Esophagus muscularis mucosa (tissue), 4 donors: Measurements from ENCODE around the gene SERPINA12.

Experiments used
- EP300 ChIP-seq: sonication (generic); formaldehyde crosslinking; IDR thresholded peaks from one replicate; pipeline ENCODE4 v1.6.1; 2017; ENCODE audit warnings: antibody characterized with exemption
- POLR2A ChIP-seq: fragments of 450-650 bp; IDR thresholded peaks from one replicate; pipeline ENCODE4 v1.6.1; 2017; ENCODE audit warnings: antibody characterized with exemption, moderate library complexity, mild to moderate bottlenecking, low read depth
- POLR2AphosphoS5 ChIP-seq, 2 donors: sonication (generic); formaldehyde crosslinking; IDR thresholded peaks; one replicate each; pipeline ENCODE4 v1.6.1; 2017; ENCODE audit warnings: antibody characterized with exemption in 2 of 2
- TF ChIP-seq, protein P1 (sequence below), 3 experiments: fragments of 200-600 bp in 2 of 3; fragments of 450-650 bp in 1 of 3; sonication (generic) in 2 of 3; IDR thresholded peaks; one replicate each; pipeline ENCODE4 v1.5.1; 2017 to 2019; ENCODE audit warnings: antibody characterized with exemption in 3 of 3, mild to moderate bottlenecking in 2 of 3, moderate library complexity in 1 of 3

DNA sequence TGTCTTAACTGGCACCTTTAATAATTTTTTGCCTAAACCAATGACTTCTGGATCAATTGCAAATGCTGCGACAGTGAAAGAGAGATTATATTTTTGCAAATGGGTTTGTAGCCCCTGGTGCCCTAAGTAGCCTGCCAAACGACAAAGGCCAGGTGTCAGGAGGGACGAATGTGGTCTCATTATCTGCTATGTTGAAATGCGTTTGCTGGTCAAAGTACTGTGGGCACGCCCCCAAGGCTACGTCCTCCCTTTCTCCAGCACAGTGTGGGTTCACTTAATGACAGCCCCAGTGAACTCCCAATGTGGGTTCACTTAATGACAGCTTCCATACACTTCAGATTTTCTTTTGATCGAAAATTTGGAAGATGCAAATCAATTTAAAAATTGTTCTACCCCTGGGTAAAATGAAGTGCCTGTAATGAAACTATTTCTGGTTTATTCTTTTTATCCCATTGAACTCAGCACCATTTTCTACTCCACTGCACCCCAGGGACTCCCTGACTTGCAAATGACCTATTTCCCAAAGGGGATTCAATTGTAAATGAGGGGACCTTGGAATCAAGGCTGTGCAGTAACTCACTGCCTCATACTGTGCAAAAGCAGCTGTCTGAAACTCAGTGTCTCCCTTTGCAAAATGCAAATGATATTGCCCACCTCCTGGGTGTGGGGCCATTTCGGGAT is 58.0 kb downstream of the SERPINA12 start:
- TF ChIP-seq, protein P1, sequence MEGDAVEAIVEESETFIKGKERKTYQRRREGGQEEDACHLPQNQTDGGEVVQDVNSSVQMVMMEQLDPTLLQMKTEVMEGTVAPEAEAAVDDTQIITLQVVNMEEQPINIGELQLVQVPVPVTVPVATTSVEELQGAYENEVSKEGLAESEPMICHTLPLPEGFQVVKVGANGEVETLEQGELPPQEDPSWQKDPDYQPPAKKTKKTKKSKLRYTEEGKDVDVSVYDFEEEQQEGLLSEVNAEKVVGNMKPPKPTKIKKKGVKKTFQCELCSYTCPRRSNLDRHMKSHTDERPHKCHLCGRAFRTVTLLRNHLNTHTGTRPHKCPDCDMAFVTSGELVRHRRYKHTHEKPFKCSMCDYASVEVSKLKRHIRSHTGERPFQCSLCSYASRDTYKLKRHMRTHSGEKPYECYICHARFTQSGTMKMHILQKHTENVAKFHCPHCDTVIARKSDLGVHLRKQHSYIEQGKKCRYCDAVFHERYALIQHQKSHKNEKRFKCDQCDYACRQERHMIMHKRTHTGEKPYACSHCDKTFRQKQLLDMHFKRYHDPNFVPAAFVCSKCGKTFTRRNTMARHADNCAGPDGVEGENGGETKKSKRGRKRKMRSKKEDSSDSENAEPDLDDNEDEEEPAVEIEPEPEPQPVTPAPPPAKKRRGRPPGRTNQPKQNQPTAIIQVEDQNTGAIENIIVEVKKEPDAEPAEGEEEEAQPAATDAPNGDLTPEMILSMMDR (IDR thresholded peaks at IDR 0.05): no peak
- TF ChIP-seq EP300: no peak
- TF ChIP-seq POLR2AphosphoS5 (IDR thresholded peaks at IDR 0.05): no peak
- TF ChIP-seq POLR2A: no peak
